HEK293 (cell line): ENCODE results near the gene CDC25A.

ENCODE experiments used
- GFI1B ChIP-seq: fragments of 450-650 bp; formaldehyde crosslinking; IDR thresholded peaks from 2 replicates; pipeline ENCODE4 v1.5.1; 2016; ENCODE audit warnings: missing biosample characterization, missing genetic modification characterization
- ZNF274 ChIP-seq, 2 experiments: fragments of 200-500 bp in 1 of 2; fragments of 450-650 bp in 1 of 2; sonication (Bioruptor generic) in 1 of 2; formaldehyde crosslinking in 1 of 2; IDR thresholded peaks; 2 replicates each; pipeline versions ENCODE4 v1.5.1 to v1.6.1; 2014 to 2016; ENCODE audit warnings: borderline replicate concordance in 1 of 2, inconsistent platforms in 1 of 2, low read length in 1 of 2, missing biosample characterization in 1 of 2, missing genetic modification characterization in 1 of 2
- ZNF335 ChIP-seq: fragments of 450-650 bp; formaldehyde crosslinking; conservative IDR thresholded peaks from 2 replicates; pipeline ENCODE4 v1.5.1; 2016; ENCODE audit warnings: missing biosample characterization, missing genetic modification characterization
- ZNF654 ChIP-seq: fragments of 450-650 bp; formaldehyde crosslinking; IDR thresholded peaks from 2 replicates; pipeline ENCODE4 v1.5.1; 2016; ENCODE audit warnings: low read depth, missing biosample characterization, missing genetic modification characterization
- ZNF670 ChIP-seq: fragments of 450-650 bp; formaldehyde crosslinking; IDR thresholded peaks from 2 replicates; pipeline ENCODE4 v1.5.1; 2016; ENCODE audit warnings: missing biosample characterization, missing genetic modification characterization, low read depth
- ZNF747 ChIP-seq: fragments of 450-650 bp; formaldehyde crosslinking; IDR thresholded peaks from 2 replicates; pipeline ENCODE4 v1.5.1; 2016; ENCODE audit warnings: missing biosample characterization, missing genetic modification characterization
- TF ChIP-seq, protein P1 (sequence below): fragments of 450-650 bp; formaldehyde crosslinking; IDR thresholded peaks from 2 replicates; pipeline ENCODE4 v1.5.1; 2016; ENCODE audit warnings: missing biosample characterization, missing genetic modification characterization

DNA sequence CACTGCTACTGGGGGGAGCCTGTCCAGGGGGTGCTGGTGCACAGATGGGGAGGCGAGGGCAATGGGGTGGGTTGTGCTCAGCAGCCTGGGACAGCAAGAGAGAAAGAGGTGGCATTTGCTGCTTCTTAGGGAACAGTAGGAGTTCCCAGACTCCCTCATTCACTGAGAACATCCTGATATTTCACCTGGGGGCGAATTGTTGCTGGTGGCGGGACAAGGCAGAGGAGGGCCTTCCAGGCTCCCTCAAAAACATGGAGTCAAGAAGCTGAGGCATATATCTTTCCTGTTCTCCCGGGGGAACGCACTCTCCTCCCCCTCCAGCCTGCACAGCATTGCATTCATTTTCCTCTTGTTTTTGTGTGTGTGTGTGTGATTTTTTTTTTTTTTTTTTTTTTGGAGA, 65.7 kb downstream of the CDC25A start:
- TF ChIP-seq ZNF747 (tag by site-specific recombination) = no peak
- TF ChIP-seq ZNF335 = no peak
- TF ChIP-seq, protein P1, sequence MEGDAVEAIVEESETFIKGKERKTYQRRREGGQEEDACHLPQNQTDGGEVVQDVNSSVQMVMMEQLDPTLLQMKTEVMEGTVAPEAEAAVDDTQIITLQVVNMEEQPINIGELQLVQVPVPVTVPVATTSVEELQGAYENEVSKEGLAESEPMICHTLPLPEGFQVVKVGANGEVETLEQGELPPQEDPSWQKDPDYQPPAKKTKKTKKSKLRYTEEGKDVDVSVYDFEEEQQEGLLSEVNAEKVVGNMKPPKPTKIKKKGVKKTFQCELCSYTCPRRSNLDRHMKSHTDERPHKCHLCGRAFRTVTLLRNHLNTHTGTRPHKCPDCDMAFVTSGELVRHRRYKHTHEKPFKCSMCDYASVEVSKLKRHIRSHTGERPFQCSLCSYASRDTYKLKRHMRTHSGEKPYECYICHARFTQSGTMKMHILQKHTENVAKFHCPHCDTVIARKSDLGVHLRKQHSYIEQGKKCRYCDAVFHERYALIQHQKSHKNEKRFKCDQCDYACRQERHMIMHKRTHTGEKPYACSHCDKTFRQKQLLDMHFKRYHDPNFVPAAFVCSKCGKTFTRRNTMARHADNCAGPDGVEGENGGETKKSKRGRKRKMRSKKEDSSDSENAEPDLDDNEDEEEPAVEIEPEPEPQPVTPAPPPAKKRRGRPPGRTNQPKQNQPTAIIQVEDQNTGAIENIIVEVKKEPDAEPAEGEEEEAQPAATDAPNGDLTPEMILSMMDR (tag by site-specific recombination) = no peak
- no peak for TF ChIP-seq GFI1B
- no peak for TF ChIP-seq ZNF654 (tag by site-specific recombination)
- no peak for TF ChIP-seq ZNF670 (tag by site-specific recombination)
- TF ChIP-seq ZNF274 (IDR thresholded peaks at IDR 0.05; ENCODE audit: low read length) = no peak
- no peak for TF ChIP-seq ZNF274 (tag by site-specific recombination; IDR thresholded peaks at IDR 0.05; ENCODE audit: borderline replicate concordance)
